HepG2 (cell line): ENCODE data around the gene NUDT6. TPM values are rescaled to one million over a fixed set of nuclear protein-coding genes. Genes with fewer than 3 reads are reported as not detected.

Experiments used
- ATAC-seq: fragments of 200-7000 bp; cut with Tn5 transposase; 3 replicates; pipeline ENCODE4 v1.9.1; 2020; ENCODE audit warnings: mild to moderate bottlenecking, moderate library complexity
- BruUV-seq: library from RNA; stranded (reverse); fragments of 400-500 nt; replicated peaks from 2 replicates; lab custom pipeline; 2021; lab: Mats Ljungman, UMichigan
- CTCF ChIA-PET: fragments of 300-600 bp; formaldehyde crosslinking; extraction: SDS; loops from one replicate; lab custom pipeline; 2021; ENCODE audit warnings: low total read pairs, inconsistent platforms, low intra/inter-chr PET ratio; lab: Yijun Ruan, JAX
- POLR2A ChIA-PET: fragments of 350-600 bp; sonication (Branson Sonifier 250); formaldehyde crosslinking; loops from one replicate; lab custom pipeline; 2020; ENCODE audit warnings: antibody characterized with exemption, inconsistent platforms; lab: Yijun Ruan, JAX
- DNase-seq: peaks from one replicate; pipeline ENCODE4 v3.0.0-alpha.2; 2015; ENCODE audit warnings: low spot score
- FAIRE-seq: peaks from 3 replicates; lab custom pipeline; 2011; peaks lifted over from hg19 to GRCh38; lab: Jason Lieb, UNC
- H2AFZ ChIP-seq: one replicate; pipeline ENCODE4 v1.6.1; 2011; ENCODE audit warnings: low read length, inconsistent platforms
- H3K27ac ChIP-seq: fragments of 300-600 bp; 3 replicates; pipeline ENCODE4 v1.8.0; 2011; ENCODE audit warnings: mixed run types, mild to moderate bottlenecking, mixed read lengths, low read length, inconsistent platforms; ENCODE audit not compliant: insufficient read depth; ENCODE audit errors: extremely low read length
- H3K27me3 ChIP-seq, 2 experiments: fragments of 200-600 bp in 1 of 2; 2 replicates in 1 of 2; 3 replicates in 1 of 2; pipeline versions ENCODE4 v1.6.0 to v1.8.0; 2011; ENCODE audit warnings: low read length in 2 of 2, mild to moderate bottlenecking in 2 of 2, moderate library complexity in 2 of 2, inconsistent platforms in 1 of 2; ENCODE audit not compliant: insufficient read depth in 2 of 2, control insufficient read depth in 1 of 2
- H3K36me3 ChIP-seq, 2 experiments: fragments of 200-600 bp in 1 of 2; replicated peaks in 1 of 2; 2 replicates in 1 of 2; 3 replicates in 1 of 2; pipeline versions ENCODE4 v1.5.1 to v1.8.0; 2011; ENCODE audit warnings: low read length in 2 of 2, inconsistent platforms in 1 of 2; ENCODE audit not compliant: insufficient read depth in 2 of 2, control insufficient read depth in 1 of 2
- H3K4me1 ChIP-seq: 2 replicates; pipeline ENCODE4 v1.5.1; 2012; ENCODE audit warnings: low read length, inconsistent platforms; ENCODE audit not compliant: insufficient read depth
- H3K4me2 ChIP-seq: 2 replicates; pipeline ENCODE4 v1.6.0; 2011; ENCODE audit warnings: low read depth, low read length, inconsistent platforms
- H3K4me3 ChIP-seq, 3 experiments: fragments of 200-600 bp in 1 of 3; sonication (generic), shearing (Covaris generic) in 1 of 3; replicated peaks in 1 of 3; 2 replicates each; pipeline ENCODE4 v1.5.1; 2011 to 2016; ENCODE audit warnings: low read length in 3 of 3, inconsistent platforms in 2 of 3, low read depth in 2 of 3, mild to moderate bottlenecking in 2 of 3, control low read depth in 1 of 3, mixed read lengths in 1 of 3; ENCODE audit not compliant: insufficient read depth in 1 of 3
- H3K79me2 ChIP-seq: one replicate; pipeline ENCODE4 v1.6.1; 2011; ENCODE audit warnings: low read length, inconsistent platforms; ENCODE audit not compliant: insufficient read depth
- H3K9ac ChIP-seq: 2 replicates; pipeline ENCODE4 v1.6.0; 2011; ENCODE audit warnings: mild to moderate bottlenecking, low read depth, low read length, inconsistent platforms; ENCODE audit not compliant: insufficient read depth
- H3K9me3 ChIP-seq: 2 replicates; pipeline ENCODE4 v1.5.1; 2012; ENCODE audit warnings: mild to moderate bottlenecking, low read length
- H4K20me1 ChIP-seq: 2 replicates; pipeline ENCODE4 v1.6.0; 2011; ENCODE audit warnings: inconsistent platforms, mild to moderate bottlenecking, low read length, moderate library complexity; ENCODE audit not compliant: insufficient read depth
- ATF7 ChIP-seq, 2 experiments: fragments of 450-650 bp in 1 of 2; sonication (generic) in 1 of 2; formaldehyde crosslinking in 1 of 2; IDR thresholded peaks; 2 replicates each; pipeline versions ENCODE4 v1.4.0 to v1.6.1; 2016 to 2020; ENCODE audit warnings: antibody characterized with exemption in 1 of 2, mild to moderate bottlenecking in 1 of 2, missing genetic modification reagents in 1 of 2
- CHD2 ChIP-seq: IDR thresholded peaks from 2 replicates; pipeline ENCODE4 v1.6.1; 2011; ENCODE audit warnings: low read depth, low read length, improper control_type of control experiment
- RELA ChIP-seq: sonication (generic); formaldehyde crosslinking; IDR thresholded peaks from 2 replicates; pipeline ENCODE4 v1.4.0; 2020; ENCODE audit warnings: missing genetic modification reagents
- SIX4 ChIP-seq: sonication (generic); formaldehyde crosslinking; IDR thresholded peaks from 2 replicates; pipeline ENCODE4 v1.4.0; 2020; ENCODE audit warnings: missing genetic modification reagents
- SKI ChIP-seq: fragments of 450-650 bp; IDR thresholded peaks from one replicate; pipeline ENCODE4 v1.6.1; 2018; ENCODE audit warnings: mild to moderate bottlenecking; ENCODE audit not compliant: partially characterized antibody
- SP5 ChIP-seq: IDR thresholded peaks from 2 replicates; pipeline ENCODE4 v1.6.1; 2016; ENCODE audit warnings: low read depth, borderline replicate concordance
- THYN1 ChIP-seq: sonication (generic); formaldehyde crosslinking; IDR thresholded peaks from 2 replicates; pipeline ENCODE4 v1.8.1; 2023; ENCODE audit warnings: low read depth, mild to moderate bottlenecking, moderate library complexity, missing genetic modification reagents, borderline replicate concordance
- ZFP91 ChIP-seq: sonication (generic); formaldehyde crosslinking; IDR thresholded peaks from 2 replicates; pipeline ENCODE4 v1.9.0; 2022; ENCODE audit warnings: missing genetic modification reagents, mild to moderate bottlenecking, borderline replicate concordance
- ZNF251 ChIP-seq: sonication (generic); formaldehyde crosslinking; IDR thresholded peaks from 2 replicates; pipeline ENCODE4 v1.9.0; 2021; ENCODE audit warnings: mild to moderate bottlenecking, missing genetic modification reagents
- ZNF354B ChIP-seq: sonication (generic); formaldehyde crosslinking; IDR thresholded peaks from 2 replicates; pipeline ENCODE4 v1.8.0; 2022; ENCODE audit warnings: mild to moderate bottlenecking, missing genetic modification reagents
- ZSCAN20 ChIP-seq: sonication (generic); formaldehyde crosslinking; IDR thresholded peaks from 2 replicates; pipeline ENCODE4 v1.4.0; 2020; ENCODE audit warnings: missing genetic modification reagents, mild to moderate bottlenecking, borderline replicate concordance
- WGBS: methylation state at CpG from one replicate; pipeline ENCODE4 v1.1.6; 2017; ENCODE audit warnings: low lambda C conversion rate; 5-methylcytosine and 5-hydroxymethylcytosine counted together
- in situ Hi-C: cut with HindIII; loops from 2 replicates; pipeline ENCODE4 v1.10.0; 2017; ENCODE audit warnings: low pct_unique_long_range_greater_than_20kb; ENCODE audit not compliant: extremely low pct_ligation_motif_present
- intact Hi-C: fragments of 100-400 bp; cut with micrococcal nuclease; formaldehyde crosslinking; loops from one replicate; pipeline ENCODE4 v1.10.0; 2022; ENCODE audit not compliant: unreplicated experiment
- polyA plus RNA-seq, 8 experiments: library from polyadenylated mRNA; depleted of rRNA in 3 of 8; stranded (reverse) in 7 of 8; unstranded in 1 of 8; fragments of >200 nt; fragmentation: Illumina TruSeq in 4 of 8; extraction: Trizol in 4 of 8; gene quantifications; 2 replicates each; pipeline versions ENCODE4 v1.2.1 to v1.2.3, GENCODE V29; 2011 to 2016; ENCODE audit warnings: low read depth in 4 of 8, missing spikeins in 1 of 8, mixed read lengths in 1 of 8; ENCODE audit not compliant: insufficient read depth in 1 of 8
- total RNA-seq, 5 experiments: library from RNA; depleted of rRNA; stranded (reverse); fragments of >200 nt; fragmentation: Illumina TruSeq; extraction: Trizol; gene quantifications; 2 replicates each; pipeline ENCODE4 v1.2.3, GENCODE V29; 2016; ENCODE audit warnings: low read depth in 1 of 5
- TF ChIP-seq, protein P1 (sequence below), 2 experiments: sonication (generic) in 1 of 2; formaldehyde crosslinking in 1 of 2; IDR thresholded peaks; 2 replicates each; pipeline versions ENCODE4 v1.5.1 to v1.6.1; 2011 to 2020; ENCODE audit warnings: borderline replicate concordance in 1 of 2, low read depth in 1 of 2, low read length in 1 of 2, mild to moderate bottlenecking in 1 of 2, missing genetic modification reagents in 1 of 2, moderate library complexity in 1 of 2

NUDT6 gene
- total and polyA plus RNA-seq, 2 of the 13 experiments (the other 11 are each of a cell fraction or from before 2014, with no cell fraction given), result 4.8 to 8.3 TPM

DNA sequence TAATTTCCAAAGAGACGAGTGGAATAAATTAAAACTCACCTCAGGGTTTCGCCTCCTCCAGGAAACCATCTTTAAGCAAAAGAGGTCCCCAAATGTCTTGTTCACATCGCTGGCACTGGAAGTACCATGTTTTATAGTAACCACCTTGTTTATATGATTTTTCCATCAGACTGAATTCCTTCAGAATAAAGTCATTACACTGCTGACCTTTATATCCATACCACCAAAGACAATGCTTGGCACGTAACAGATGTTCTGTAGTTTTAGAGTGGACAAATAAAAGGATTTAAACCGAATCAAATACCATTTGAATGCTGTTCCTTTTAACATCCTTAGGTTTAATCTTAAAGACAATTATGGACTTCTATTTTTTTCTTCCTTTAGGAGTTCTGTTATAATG lies 4.7 kb downstream of the NUDT6 start:
- H3K9ac ChIP-seq, result no peak overlapping the region
- CTCF ChIA-PET, result no interaction called here
- no peak overlapping the region for H3K4me3 ChIP-seq
- H3K27ac ChIP-seq, result no peak overlapping the region
- H3K9me3 ChIP-seq, result no peaks in the 10 kb centered on the region
- no TSS peak for BruUV-seq
- H2AFZ ChIP-seq, result no peak overlapping the region
- ATAC-seq (no peak), FAIRE-seq (no peak), DNase-seq (no peak)
- no peaks in the 10 kb centered on the region; a peak in 1 of 5 replicates for H3K36me3 ChIP-seq
- H3K4me2 ChIP-seq, result no peak overlapping the region
- no peak for TF ChIP-seq ZNF354B
- TF ChIP-seq SKI, result no peak
- TF ChIP-seq SIX4 (CRISPR knock-in tag), result no peak
- in situ Hi-C loops, result loop anchor here (10.0 kb wide), 1 partner anchor 313 kb away; no protein-coding TSS in a partner anchor
- POLR2A ChIA-PET, result no interaction called here
- H3K79me2 ChIP-seq, result peaks cover 3% of the 10 kb centered on the region
- H3K4me1 ChIP-seq, result peaks cover 19% of the 10 kb centered on the region
- WGBS, result 95% methylated on average over 5 of the region's 5 CpGs
- H4K20me1 ChIP-seq, result no peaks in the 10 kb centered on the region
- H3K27me3 ChIP-seq, result no peaks in the 10 kb centered on the region; a peak in 1 of 5 replicates
- intact Hi-C loops, result no loop called here

GRCh38 chr4:122914938-122915337 lies 7.5 kb downstream of the NUDT6 start:
- CTCF ChIA-PET, result interaction anchor here (0.9 to 2.4 kb wide), 4 partner anchors 156 to 312 kb away, joined by 3 to 29 read pairs (median 4); partner anchors contain the start of gene BBS12
- Histone ChIP-seq H3K9ac (no peak overlapping the region), H3K36me3 (no peaks in the 10 kb centered on the region; a peak in 2 of 5 replicates), H3K4me3 (no peak overlapping the region), H3K27ac (no peak overlapping the region), H3K9me3 (no peaks in the 10 kb centered on the region), H4K20me1 (no peaks in the 10 kb centered on the region), H3K79me2 (no peaks in the 10 kb centered on the region), H2AFZ (no peak overlapping the region), H3K27me3 (no peaks in the 10 kb centered on the region), H3K4me2 (no peak overlapping the region), H3K4me1 (peaks cover 8% of the 10 kb centered on the region)
- 80% methylated on average over 3 of the region's 3 CpGs for WGBS
- no peak for ATAC-seq
- POLR2A ChIA-PET, result no interaction called here
- TF ChIP-seq ZNF251 (CRISPR knock-in tag) (no peak), SP5 (CRISPR knock-in tag) (no peak), ATF7 (IDR thresholded peaks at IDR 0.05) (no peak), ATF7 (CRISPR knock-in tag; IDR thresholded peaks at IDR 0.05) (no peak), THYN1 (CRISPR knock-in tag) (no peak), ZFP91 (no peak), RELA (CRISPR knock-in tag) (no peak), ZSCAN20 (CRISPR knock-in tag) (no peak), CHD2 (no peak)
- TF ChIP-seq, protein P1, sequence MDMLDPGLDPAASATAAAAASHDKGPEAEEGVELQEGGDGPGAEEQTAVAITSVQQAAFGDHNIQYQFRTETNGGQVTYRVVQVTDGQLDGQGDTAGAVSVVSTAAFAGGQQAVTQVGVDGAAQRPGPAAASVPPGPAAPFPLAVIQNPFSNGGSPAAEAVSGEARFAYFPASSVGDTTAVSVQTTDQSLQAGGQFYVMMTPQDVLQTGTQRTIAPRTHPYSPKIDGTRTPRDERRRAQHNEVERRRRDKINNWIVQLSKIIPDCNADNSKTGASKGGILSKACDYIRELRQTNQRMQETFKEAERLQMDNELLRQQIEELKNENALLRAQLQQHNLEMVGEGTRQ (IDR thresholded peaks at IDR 0.05; ENCODE audit: low read depth, low read length), result no peak
- TF ChIP-seq, protein P1 (CRISPR knock-in tag; IDR thresholded peaks at IDR 0.05; ENCODE audit: borderline replicate concordance), result no peak
- intact Hi-C loops (loop anchor here (1.0 to 5.0 kb wide), 4 partner anchors 88 to 313 kb away; partner anchors contain the start of genes BBS12 and FGF2), in situ Hi-C loops (loop anchor here (10.0 kb wide), 1 partner anchor 310 kb away; no protein-coding TSS in a partner anchor)
- no peak for DNase-seq
- FAIRE-seq, result no peak
- no TSS peak for BruUV-seq
